ENCODE data around the gene ALOX12B.
"Not testable (repeated sequence)": the region's sequence is repeated elsewhere in the genome, so short reads cannot be mapped to it uniquely, and the experiment has no call there.

ALOX12B gene

DNA sequence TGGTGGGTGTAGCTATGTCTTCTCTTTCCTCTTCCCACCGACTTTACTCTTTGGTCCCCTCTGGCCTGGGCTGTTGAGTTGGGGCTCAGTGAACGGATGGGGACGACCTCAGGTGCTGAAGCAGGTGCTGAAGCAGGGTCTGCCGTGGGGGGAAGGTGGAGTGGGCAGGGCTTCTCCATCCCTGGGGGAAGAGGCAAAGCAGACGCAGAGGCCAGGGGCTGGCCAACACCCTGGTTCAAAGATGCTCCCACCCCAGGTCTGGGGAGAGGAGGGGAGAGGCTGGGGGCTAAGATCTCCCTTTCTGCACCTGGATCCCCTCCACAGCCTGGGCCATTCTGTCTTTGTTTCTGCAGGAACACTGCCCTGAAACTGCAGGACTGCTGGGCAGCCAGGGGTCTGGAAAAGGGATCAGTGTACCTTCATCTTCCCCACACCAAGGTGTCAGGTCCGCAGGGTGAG, 22.9 kb downstream of the ALOX12B start:
- no peak for DNase-seq (ENCODE audit: low spot score)

DNA sequence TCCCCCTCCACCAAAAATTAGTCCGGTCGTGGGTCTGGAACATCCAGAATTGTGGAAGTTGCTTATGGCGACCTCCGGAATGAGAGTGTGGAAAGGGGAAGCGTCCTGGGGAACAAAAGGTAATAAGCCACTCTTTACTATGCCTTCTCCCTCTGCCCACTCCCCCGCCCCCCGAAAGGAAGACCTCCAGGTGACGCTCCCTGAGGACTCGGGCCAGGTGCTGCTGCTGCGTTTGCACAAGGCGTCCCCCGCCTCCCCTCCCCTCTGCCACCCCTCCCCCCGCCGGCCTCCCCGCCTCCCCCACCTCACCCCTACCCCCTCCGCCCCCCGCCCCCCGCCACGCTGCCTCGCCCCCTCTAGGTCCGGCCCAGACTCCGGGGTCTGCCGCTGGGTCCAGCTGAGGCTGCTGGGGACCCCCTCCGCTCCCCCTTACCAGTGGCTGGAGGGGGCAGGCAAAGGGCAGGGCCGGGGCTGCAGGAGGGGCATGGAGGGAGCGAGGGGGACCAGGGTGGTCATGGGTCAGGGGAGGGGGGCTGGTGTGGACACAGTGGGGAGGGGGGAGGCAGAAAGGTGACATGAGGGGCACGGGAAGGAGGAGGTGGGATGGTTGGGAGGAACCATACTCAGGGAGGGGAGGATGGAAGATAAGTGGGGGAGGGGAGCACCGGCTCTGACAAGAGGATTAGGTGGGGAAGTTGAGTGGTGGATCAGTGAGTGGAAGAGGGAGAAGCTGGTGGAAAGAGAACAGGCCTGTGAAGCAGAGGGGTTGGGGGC, 23.6 kb downstream of the ALOX12B start:
- DNase-seq (ENCODE audit: low spot score), result no peak

DNA sequence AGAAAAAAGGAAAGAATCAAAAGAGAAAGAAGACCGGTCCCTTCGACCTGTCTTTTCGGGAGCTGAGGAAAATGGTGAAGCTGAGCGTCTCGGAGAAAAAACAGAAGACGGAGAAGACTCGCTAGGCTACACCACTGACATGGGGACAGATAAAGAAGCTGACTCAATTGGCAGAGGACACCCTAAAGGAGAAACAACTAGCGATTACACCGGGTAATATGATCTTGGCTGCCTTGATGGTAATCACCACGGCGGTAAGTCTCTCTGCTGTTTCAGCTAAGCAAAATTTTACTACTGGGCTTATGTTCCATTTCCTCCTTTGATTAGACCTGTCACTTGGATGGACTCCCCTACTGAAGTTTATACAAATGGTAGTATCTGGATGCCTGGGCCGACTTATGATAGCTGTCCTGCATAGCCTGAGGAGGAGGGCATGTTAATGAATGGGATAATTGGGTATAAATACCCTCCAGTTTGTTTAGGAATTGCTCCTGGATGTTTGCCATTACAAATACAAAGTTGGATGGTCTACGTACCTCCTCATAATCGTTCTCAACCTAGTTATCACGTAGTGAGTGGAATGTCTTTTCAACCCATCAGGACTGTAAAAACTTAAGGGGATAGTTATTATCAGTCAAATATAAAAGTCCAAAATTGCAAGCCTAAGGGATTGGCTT, 24.6 kb downstream of the ALOX12B start:
- DNase-seq (ENCODE audit: low spot score), result no peak

DNA sequence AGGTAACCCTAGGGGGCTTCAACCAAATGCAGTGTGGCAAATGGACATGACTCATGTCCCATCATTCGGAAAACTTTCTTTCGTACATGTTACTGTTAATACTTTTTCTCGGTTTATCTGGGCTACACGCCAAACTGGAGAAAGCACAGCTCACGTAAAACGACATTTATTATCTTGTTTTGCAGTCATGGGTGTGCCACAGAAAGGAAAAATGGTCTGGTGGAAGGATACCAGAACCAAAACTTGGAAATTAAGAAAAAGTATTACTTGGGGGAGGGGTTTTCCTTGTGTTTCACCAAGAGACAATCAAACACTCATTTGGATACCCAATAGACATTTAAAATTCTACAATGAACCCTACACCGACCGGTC, 25.1 kb downstream of the ALOX12B start:
- no peak for DNase-seq (ENCODE audit: low spot score)

DNA sequence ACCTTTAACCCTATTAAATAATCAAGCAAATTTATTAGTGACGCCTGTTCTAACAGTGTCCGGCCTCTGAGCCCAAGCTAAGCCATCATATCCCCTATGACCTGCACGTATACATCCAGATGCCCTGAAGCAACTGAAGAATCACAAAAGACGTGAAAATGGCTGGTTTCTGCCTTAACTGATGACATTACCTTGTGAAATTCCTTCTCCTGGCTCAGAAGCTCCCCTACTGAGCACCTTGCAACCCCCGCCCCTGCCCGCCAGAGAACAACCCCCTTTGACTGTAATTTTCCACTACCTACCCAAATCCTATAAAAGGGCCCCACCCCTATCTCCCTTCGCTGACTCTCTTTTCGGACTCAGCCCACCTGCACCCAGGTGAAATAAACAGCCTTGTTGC, 25.7 kb downstream of the ALOX12B start:
- not testable (repeated sequence) for DNase-seq (ENCODE audit: low spot score)

DNA sequence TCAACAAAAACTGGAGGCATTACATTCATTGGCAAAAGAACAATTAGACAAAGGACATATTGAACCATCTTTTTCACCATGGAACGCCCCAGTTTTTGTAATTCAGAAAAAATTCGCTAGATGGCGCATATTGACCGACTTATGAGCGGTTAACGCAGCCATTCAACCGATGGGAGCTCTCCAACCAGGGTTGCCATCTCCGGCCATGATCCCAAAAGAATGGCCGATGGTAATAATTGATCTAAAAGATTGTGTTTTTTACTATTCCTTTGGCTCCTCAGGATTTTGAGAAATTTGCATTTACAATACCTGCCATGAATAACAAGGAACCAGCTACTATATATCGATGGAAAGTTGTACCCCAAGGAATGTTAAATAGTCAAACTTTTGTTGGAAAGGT, 27.2 kb downstream of the ALOX12B start:
- DNase-seq (ENCODE audit: low spot score), result peak; percentile 81

DNA sequence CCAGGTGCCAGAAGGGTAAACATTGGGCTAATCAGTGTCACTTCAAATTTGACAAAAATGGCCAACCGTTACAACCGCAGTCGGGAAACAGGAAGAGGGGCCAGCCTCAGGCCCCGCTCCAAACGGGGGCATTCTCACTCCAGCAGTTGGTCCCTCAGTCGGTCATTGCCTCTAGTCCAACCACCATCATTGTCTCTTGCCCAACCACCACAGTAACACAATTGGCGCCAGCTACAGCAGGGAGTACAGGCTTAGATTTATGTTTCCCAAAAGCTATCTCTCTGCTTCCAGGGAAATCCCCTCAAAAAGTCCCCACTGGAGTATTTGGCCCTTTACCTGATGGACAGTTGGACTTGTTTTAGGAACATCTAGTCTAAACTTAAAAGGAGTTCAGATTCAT, 28.4 kb downstream of the ALOX12B start:
- DNase-seq (ENCODE audit: low spot score), result no peak

DNA sequence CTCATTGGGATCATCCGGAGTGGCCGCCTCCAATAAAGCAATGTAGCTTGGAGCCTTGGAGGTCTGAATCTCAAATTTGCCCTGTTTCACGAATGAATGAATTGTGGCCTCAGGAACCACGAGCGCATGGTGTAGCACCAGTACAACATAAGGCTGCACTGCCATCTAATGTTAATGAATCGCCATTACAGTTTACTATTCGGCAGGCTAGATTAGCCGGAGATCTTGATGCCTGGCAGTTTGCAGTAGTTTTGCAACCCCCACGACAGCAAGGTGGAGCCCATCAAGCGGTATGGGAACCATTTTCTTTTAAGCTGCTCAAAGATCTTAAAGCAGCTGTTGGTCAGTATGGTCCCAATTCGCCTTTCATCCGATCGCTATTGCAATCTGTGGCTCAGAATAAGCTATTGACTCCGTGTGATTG, 29.8 kb downstream of the ALOX12B start:
- peak; percentile 69 for DNase-seq (ENCODE audit: low spot score)

DNA sequence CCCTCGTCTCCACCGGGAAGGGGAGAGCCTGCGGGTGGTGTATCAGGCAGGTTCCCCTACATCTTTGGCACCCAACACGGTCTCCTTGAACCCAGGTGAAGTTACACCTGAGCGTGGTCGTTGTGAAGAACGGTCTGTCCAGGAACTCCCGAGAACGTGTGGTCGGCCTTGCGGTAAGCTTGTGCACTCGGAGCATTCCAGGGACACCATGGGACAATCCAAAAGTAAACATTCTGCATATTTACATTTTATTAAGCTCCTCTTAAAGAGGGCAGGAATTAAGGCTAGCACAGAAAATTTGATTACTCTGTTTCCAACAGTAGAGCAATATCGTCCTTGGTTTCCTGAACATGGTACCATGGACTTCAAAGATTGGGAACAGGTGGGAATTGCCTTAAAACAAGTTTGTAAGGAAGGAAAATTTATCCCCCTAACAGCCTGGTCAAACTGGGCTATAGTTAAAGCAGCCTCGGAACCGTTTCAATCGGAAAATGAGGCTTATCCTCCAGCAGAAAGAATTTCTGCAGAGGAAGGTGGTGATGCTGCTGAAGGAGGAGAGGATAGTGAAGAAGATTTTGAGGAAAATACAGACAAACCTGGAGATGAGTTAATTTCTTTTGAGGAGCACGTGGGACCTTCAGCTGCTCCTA, 30.4 kb downstream of the ALOX12B start:
- DNase-seq (ENCODE audit: low spot score), result no peak

DNA sequence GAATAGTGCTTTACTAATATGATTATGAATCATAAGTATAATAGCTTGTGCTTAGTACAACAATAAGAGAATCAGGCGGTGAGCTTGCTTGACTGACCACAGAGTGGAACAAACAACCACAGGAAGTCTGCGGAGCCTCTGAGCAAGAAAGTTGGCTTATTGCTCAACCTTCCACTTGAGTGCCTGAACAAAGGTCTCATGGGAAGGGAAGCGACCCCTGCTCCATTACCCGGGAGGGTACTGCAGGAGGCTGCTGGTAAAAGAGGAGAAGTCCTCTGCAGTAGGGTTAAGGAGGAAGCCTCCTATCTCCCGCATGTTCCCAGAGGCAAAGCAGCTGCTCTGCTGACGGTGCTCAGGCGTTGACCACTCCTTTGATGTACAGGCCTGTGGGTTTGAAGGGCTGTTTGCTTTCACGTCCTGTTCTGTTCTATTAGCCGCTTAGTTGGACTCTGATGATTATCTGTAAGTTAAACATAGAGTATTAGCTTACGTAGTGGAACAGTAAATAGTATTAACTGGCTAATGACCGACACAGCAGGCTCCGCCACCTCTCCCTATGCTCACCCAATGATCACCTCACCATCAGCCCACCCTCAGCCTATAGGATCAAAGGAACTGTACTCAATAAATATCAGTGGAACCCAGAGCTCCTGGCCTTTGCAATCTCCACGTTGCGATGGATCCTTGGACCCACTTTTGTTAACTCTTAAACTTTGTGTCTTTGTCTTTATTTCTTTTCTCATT, 31.1 kb downstream of the ALOX12B start:
- DNase-seq (ENCODE audit: low spot score), result peak; percentile 66

DNA sequence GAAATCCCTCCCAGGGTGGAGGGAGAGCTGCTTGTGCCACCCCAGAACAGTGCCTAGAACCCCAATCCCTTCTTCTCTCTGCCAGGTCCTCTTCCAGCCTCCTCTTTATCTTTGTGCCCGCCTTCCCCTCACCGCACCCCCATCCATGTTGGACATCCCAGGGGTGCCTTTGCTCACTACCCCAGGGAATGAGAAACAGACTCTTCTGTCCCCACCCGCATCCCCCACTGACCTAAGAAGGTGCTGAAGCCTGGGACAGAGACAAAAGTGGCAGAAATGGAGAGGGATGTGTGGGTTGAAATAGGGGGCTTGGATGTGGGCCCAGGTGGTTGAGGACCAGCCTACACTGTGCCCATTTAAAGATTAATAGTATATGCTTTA, 31.7 kb downstream of the ALOX12B start:
- DNase-seq (ENCODE audit: low spot score), result no peak

DNA sequence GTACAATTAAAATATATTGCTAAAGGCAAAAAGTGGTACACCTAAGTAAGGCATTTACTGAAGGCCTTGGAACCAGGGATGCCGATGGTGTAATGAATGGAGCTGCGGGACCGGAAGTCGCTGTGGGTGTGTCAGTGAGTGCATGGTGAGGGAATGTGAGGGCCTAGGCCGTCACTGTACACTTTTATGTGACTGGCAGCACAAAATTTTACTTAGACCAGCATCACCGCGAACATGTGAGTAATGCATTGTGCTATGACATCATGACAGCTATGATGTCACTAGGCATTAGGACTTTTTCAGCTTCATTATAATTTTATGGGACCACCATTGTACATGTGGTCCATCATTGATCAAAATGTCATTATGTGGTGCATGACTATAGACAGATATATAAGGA, 33.9 kb downstream of the ALOX12B start:
- DNase-seq (ENCODE audit: low spot score), result no peak

DNA sequence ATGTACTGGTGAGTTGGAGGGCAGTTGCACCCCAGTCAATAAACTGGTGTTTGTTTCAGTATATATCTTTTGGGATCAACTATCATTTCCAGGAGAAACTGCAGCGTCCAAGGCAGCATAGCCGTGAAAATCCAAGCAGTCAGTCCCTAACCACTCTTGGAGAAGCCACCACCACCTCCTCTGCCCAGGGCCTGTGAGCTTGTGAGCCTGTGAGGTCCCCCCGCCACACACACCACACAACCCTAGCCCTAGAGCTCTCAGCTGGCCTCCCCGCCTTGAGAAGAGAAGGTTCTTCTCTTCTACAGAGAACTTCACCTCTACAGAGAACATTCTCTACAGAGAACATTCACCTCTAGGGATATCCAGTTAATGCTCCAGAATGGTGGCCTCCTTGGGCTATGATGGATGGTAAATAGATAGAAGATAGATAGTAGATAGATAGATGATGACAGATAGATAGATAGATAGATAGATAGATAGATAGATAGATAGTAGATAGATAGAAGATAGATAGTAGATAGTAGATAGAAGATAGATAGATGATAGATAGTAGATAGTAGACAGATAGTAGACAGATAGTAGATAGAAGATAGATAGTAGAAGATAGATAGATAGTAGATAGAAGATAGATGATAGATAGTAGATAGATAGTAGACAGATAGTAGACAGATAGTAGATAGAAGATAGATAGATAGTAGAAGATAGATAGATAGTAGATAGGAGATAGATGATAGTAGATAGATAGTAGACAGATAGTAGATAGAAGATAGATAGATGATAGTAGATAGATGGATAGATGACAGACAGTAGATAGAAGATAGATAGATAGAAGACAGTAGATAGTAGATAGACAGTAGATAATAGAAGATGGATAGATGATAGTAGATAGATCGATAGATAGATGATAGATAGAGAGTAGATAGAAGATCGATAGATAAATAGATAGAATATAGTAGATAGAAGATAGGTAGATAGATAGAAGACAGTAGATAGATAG, 35.0 kb downstream of the ALOX12B start:
- no peak for DNase-seq (ENCODE audit: low spot score)

DNA sequence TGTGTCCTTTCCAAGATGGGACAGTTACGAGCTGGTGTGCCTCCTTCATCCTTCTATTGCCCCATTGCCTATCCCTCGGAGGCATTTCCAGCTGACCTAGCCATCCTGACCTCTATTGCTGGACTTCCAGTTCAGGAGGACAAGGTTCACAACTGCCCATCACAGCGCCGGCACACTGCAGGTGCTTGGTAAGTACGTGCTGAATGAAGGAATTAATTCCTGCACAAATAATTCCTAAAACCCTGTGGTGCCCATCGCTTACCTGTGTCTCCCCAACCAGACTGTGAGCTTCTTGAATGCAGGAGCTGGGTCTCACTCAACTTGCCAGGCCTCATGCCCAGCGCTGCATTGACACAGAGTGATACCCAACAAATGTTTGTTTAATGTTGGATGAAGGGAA, 35.7 kb downstream of the ALOX12B start:
- no peak for DNase-seq (ENCODE audit: low spot score)

DNA sequence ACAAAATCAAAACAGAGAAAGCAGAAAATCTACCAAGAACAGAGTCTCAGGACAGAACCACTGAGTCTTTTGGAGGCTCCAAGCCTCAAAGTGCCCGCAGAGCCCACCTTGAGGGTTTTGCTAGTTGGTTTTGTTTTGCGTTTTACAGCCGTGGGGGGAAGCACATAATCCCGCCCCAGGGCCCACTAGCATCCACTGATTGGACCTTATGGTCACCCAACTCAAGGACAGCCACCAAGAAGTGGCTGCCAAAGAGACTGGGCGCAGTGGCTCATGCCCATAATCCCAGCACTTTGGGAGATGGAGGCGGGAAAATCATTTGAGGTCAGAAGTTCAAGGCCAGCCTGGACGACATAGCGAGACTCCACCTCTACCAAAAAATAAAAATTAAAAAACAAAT, 38.8 kb downstream of the ALOX12B start:
- no peak for DNase-seq (ENCODE audit: low spot score)

DNA sequence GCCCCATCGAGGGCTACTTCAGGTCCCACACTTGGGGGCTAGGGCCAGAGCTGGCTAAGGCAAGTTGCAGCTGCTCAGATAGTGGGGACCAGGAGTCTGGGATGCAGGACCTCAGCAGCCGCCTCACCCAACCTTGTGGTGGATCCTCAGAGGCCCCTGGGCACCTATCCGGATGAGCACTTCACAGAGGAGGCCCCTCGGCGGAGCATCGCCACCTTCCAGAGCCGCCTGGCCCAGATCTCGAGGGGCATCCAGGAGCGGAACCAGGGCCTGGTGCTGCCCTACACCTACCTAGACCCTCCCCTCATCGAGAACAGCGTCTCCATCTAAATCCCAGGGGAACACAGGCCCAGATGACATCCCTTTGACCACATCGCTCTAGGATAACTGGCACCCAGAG, 39.3 kb downstream of the ALOX12B start:
- no peak for DNase-seq (ENCODE audit: low spot score)

DNA sequence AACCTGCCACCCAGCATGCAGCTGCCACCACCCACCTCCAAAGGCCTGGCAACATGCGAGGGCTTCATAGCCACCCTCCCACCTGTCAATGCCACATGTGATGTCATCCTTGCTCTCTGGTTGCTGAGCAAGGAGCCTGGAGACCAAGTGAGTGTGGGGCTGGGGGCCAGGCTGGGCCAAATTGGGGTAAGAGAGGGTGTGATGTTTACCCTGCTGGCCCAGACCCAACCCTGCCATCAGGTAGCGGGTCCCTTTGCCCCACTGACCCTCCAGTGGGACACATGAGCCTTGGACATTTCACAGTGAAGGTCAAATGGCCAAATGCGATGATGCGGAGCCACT, 39.8 kb downstream of the ALOX12B start:
- no peak for DNase-seq (ENCODE audit: low spot score)

DNA sequence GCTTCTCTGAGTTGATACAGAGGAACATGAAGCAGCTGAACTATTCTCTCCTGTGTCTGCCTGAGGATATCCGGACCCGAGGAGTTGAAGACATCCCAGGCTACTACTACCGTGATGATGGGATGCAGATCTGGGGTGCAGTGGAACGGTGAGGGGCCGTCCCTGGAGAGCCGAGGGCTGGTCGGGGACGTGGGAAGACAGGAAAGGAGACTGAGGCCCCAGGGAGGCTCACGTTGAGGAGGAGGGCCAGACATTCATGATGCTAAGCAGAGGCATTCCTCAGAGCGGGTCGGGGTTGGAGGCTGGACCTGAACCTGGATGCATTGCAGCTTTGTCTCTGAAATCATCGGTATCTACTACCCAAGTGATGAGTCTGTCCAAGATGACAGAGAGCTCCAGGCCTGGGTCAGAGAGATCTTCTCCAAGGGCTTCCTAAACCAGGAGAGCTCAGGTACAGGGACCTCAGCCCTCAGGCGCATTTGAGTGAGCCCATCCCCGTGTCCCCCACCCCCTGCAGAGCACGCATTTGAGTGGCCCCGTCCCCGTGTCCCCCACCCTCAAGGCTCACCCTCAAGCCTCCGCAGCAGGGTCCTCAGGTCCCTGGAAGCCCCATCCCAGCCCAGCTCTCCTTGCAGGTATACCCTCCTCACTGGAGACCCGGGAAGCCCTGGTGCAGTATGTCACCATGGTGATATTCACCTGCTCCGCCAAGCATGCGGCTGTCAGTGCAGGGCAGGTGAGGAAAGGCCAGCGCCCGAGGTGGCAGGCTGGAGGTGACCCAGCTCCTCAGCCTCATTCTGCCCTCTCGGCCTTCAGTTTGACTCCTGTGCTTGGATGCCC, 40.4 kb downstream of the ALOX12B start:
- no peak for DNase-seq (ENCODE audit: low spot score)

DNA sequence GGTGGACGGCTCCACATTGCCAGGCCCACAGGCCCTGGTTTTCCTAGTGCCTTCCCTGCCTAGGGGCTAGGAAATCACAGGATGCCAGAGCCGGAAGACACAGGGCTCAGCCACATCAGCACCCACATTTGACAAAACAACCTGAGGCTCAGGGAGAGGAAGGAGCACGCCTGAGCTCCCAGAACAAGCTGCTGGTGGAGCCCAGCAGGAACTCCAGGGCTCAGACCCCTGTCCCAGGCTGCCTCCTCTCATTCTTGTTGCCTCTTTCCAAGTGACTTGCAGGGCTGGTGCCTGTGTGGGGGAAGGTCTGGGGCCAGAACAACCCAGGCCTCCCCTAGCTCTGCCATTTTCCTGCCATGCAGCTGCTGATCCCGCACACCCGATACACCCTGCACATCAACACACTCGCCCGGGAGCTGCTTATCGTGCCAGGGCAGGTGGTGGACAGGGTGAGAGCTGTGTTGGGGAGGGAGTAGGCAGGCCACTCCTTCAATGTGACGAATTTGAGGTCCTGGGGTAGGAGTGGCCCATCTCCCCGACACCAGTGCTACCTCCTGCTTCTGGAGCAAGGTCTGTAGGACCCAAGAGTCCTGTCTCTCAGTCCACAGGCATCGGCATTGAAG, 41.1 kb downstream of the ALOX12B start:
- DNase-seq (ENCODE audit: low spot score), result no peak
